Measurements from ENCODE around the gene RCC1.
A peak's percentile ranks its signal among the peaks of the same experiment; 100 is the strongest.
"Not testable (repeated sequence)": the region's sequence is repeated elsewhere in the genome, so short reads cannot be mapped to it uniquely, and the experiment has no call there.

The RCC1 gene

DNA sequence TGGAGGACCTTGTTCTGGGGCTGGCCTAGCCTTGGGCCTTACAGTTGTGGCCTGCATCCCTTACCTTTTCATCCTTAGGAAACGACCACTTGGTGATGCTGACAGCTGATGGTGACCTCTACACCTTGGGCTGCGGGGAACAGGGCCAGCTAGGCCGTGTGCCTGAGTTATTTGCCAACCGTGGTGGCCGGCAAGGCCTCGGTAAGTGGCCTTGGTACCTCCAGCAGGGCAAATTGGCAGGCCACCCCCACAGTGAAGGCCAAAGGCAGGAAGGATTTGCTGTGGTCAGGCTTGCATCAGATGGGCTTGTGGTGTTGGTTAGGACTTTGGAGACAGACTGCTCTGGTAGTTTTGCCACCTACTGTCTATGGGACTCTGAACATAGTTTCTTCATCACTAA is 29.3 kb downstream of the RCC1 start:
- TF ChIP-seq, protein P1, sequence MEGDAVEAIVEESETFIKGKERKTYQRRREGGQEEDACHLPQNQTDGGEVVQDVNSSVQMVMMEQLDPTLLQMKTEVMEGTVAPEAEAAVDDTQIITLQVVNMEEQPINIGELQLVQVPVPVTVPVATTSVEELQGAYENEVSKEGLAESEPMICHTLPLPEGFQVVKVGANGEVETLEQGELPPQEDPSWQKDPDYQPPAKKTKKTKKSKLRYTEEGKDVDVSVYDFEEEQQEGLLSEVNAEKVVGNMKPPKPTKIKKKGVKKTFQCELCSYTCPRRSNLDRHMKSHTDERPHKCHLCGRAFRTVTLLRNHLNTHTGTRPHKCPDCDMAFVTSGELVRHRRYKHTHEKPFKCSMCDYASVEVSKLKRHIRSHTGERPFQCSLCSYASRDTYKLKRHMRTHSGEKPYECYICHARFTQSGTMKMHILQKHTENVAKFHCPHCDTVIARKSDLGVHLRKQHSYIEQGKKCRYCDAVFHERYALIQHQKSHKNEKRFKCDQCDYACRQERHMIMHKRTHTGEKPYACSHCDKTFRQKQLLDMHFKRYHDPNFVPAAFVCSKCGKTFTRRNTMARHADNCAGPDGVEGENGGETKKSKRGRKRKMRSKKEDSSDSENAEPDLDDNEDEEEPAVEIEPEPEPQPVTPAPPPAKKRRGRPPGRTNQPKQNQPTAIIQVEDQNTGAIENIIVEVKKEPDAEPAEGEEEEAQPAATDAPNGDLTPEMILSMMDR (IDR thresholded peaks at IDR 0.05; ENCODE audit: control insufficient read depth, extremely low read depth, insufficient read depth) = no peak
- DNase-seq (ENCODE audit: low read depth) = no peak
- no peak overlapping the region for H3K4me3 ChIP-seq (ENCODE audit: low read depth, low read length)

DNA sequence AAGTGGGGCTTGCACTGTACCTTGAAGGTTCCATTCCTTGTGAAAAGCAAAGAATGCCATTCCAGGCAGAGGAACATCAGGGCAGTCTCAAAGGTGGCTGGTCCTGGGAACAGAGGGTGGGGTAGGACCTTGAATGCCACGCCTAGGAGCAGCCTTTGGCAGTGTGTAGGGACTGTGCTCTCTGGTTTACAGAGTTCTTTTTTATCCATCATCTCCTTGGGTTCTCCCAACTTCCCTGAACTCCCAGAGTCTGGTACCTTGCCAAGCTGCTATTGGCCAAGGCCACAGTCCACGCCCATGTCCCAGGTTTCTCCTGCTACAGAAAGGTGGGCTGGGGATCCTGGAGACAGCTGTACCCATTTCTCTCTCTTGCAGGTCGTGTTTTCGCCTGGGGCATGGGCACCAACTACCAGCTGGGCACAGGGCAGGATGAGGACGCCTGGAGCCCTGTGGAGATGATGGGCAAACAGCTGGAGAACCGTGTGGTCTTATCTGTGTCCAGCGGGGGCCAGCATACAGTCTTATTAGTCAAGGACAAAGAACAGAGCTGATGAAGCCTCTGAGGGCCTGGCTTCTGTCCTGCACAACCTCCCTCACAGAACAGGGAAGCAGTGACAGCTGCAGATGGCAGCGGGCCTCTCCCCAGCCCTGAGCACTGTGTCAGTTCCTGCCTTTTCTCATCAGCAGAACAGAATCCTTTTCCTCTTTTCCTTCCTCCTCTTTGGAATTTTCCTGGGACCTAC is 31.8 kb downstream of the RCC1 start:
- no peak for DNase-seq (ENCODE audit: low read depth)
- TF ChIP-seq, protein P1 (IDR thresholded peaks at IDR 0.05; ENCODE audit: control insufficient read depth, extremely low read depth, insufficient read depth) = no peak

DNA sequence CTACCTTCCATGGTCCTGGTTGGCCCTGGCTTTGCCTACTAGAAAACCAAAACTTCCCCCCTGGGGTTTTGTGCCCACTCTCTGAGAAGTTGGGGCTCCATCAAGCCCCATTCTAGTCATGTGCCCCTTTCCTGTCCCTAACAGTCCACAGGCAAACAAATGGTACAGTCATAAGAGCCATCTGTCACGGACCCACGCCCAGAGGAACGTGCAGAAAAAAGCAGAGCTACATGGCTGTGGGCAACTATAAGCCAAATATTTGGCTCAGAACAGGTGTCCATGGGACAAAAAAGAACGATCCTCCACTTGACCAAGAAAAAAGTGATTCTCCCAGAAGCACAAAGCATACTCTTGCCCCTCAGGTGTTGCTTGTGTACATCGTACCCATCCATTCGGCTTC is 32.4 kb downstream of the RCC1 start:
- H3K4me3 ChIP-seq (ENCODE audit: low read depth, low read length) = no peak overlapping the region
- DNase-seq (ENCODE audit: low read depth) = no peak
- TF ChIP-seq, protein P1 (IDR thresholded peaks at IDR 0.05; ENCODE audit: control insufficient read depth, extremely low read depth, insufficient read depth) = no peak

More for the DNA sequence above, 31.8 kb downstream of the RCC1 start:
- H3K4me3 ChIP-seq (ENCODE audit: low read depth, low read length) = no peak overlapping the region

DNA sequence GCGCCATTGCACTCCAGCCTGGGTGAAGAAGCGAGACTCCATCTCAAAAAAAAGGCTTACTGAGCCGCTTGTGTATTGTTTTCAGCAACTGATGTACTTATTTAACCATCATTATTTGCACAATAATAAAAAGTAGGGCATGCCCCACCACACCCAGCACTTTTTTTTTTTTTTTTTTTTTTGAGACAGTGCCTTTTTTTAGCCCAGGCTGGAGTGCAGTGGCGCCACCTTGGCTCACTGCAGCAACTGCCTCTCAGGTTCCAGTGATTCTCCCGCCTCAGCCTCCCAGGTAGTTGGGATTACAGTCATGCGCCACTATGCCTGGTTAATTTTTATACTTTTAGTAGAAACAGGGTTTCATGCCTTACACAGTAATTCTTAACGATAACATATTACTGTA is 34.8 kb downstream of the RCC1 start:
- H3K4me3 ChIP-seq (ENCODE audit: low read depth, low read length) = no peak overlapping the region
- no peak for DNase-seq (ENCODE audit: low read depth)
- TF ChIP-seq, protein P1 (IDR thresholded peaks at IDR 0.05; ENCODE audit: control insufficient read depth, extremely low read depth, insufficient read depth) = peak; percentile 24; the same call in 1 of the 2 replicates

DNA sequence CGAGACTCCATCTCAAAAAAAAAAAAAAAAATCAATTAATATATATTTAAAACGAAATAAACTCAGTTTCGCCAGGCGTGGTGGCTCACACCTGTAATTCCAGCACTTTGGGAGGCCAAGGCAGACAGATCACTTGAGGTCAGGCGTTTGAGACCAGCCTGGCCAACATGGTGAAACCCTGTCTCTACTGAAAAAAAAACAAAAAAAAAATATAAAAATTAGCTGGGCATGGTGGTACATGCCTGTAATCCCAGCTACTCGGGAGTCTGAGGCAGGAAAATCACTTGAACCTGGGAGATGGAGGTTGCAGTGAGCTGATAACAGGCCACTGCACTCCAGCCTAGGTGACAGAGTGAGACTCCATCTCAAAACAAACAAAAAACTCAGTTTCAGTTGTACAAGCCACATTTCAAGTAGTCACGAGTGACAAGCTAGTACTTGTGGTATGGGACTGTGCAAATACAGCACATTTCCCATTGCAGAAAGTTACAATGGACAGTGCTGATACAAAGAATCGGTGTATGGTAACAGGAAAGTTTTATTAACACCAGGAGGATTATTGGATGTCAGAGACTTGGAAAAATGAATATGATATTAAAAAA is 35.7 kb downstream of the RCC1 start:
- not testable (repeated sequence) for H3K4me3 ChIP-seq (ENCODE audit: low read depth, low read length); DNase-seq (ENCODE audit: low read depth)

DNA sequence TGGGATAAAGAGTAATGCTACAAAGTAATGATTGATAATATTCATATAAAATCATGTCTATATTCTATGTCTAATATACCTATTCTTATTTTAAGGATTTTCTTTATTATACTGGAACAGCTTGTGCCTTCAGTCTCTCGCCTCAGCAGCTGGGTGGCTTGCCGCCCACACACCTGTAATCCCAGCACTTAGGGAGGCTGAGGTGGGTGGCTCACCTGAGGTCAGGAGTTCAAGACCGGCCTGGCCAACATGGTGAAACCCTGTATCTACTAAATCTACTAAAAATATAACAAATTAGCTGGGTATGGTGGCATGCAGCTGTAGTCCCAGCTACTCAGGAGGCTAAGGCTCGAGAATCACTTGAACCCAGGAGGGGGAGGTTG is 39.4 kb downstream of the RCC1 start:
- DNase-seq (ENCODE audit: low read depth) = no peak
- TF ChIP-seq, protein P1 (IDR thresholded peaks at IDR 0.05; ENCODE audit: control insufficient read depth, extremely low read depth, insufficient read depth) = no peak
- no peak overlapping the region for H3K4me3 ChIP-seq (ENCODE audit: low read depth, low read length)

DNA sequence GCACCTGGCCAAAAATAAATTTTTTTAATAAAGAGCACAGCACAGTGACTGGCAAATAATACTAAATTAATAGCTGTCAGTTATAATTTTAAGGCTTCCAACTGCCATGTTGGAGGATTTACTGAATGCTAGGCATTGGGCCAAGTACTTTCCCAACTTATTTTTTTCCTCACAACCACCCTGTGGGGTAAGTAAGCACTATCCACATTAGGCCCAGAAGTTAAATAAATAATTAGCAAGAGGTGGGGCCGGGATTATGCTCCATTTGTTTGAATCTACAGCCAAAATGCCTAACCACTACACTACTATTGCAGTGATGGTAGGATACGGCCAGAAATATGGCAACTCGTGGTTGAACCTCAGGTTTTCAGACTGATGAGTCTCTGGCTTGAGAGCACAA is 42.5 kb downstream of the RCC1 start:
- no peak for DNase-seq (ENCODE audit: low read depth)
- H3K4me3 ChIP-seq (ENCODE audit: low read depth, low read length) = no peak overlapping the region
- TF ChIP-seq, protein P1 (IDR thresholded peaks at IDR 0.05; ENCODE audit: control insufficient read depth, extremely low read depth, insufficient read depth) = no peak
